HFF-Myc (cell line): Measurements from ENCODE around the gene TMCC3.

Experiments
- DNase-seq: peaks from one replicate; pipeline ENCODE4 v3.0.0-alpha.2; 2011; ENCODE audit warnings: low read depth; ENCODE audit errors: extremely low read depth
- H3K4me3 ChIP-seq: replicated peaks from 2 replicates; pipeline ENCODE4 v1.5.1; 2011; ENCODE audit warnings: low read depth, mild to moderate bottlenecking, control low read depth, low read length
- CTCF ChIP-seq: IDR thresholded peaks from 2 replicates; pipeline ENCODE4 v1.5.1; 2012; ENCODE audit warnings: mild to moderate bottlenecking, low read depth, low read length, control low read depth; ENCODE audit errors: missing control alignments

Gene TMCC3

GRCh38 chr12:94637390-94638113, 12.8 kb downstream of the TMCC3 start:
- DNase-seq: no peak
- no peak overlapping the region for H3K4me3 ChIP-seq
- no peak for TF ChIP-seq CTCF

GRCh38 chr12:94636462-94637085, 13.8 kb downstream of the TMCC3 start:
- TF ChIP-seq CTCF: no peak
- no peak overlapping the region for H3K4me3 ChIP-seq
- DNase-seq: no peak

- no peak for TF ChIP-seq CTCF
- no peak overlapping the region for H3K4me3 ChIP-seq
- DNase-seq: no peak
These were observed 15.6 kb downstream of the TMCC3 start for GRCh38 chr12:94634717-94635116.

- no peak for TF ChIP-seq CTCF
These were observed 17.0 kb downstream of the TMCC3 start for GRCh38 chr12:94633401-94633800.

GRCh38 chr12:94631058-94631457, 19.3 kb downstream of the TMCC3 start:
- no peak for TF ChIP-seq CTCF

More at GRCh38 chr12:94633401-94633800, 17.0 kb downstream of the TMCC3 start:
- no peak overlapping the region for H3K4me3 ChIP-seq
- DNase-seq: no peak

GRCh38 chr12:94628819-94629472, 21.4 kb downstream of the TMCC3 start:
- H3K4me3 ChIP-seq: no peak overlapping the region
- DNase-seq: no peak
- TF ChIP-seq CTCF: no peak

More at GRCh38 chr12:94631058-94631457, 19.3 kb downstream of the TMCC3 start:
- no peak for DNase-seq
- no peak overlapping the region for H3K4me3 ChIP-seq
